Glutamatergic neuron (in vitro differentiated cells): ENCODE measurements around the gene EN2. TPM values are rescaled to one million over a fixed set of nuclear protein-coding genes. Genes with fewer than 3 reads are reported as not detected.

Source experiments
- DNase-seq: peaks from one replicate; pipeline ENCODE4 v3.0.0; 2022
- H3K27ac Mint-ChIP-seq: one replicate; pipeline ENCODE4 v1.8.0; 2020; ENCODE audit warnings: mild to moderate bottlenecking, mixed read lengths, inconsistent platforms; ENCODE audit not compliant: unreplicated experiment
- H3K27me3 Mint-ChIP-seq: one replicate; pipeline ENCODE4 v1.8.0; 2020; ENCODE audit warnings: mild to moderate bottlenecking, moderate library complexity, mixed read lengths, inconsistent platforms; ENCODE audit not compliant: unreplicated experiment
- H3K36me3 Mint-ChIP-seq: one replicate; pipeline ENCODE4 v1.8.0; 2020; ENCODE audit warnings: mild to moderate bottlenecking, mixed read lengths, inconsistent platforms; ENCODE audit not compliant: unreplicated experiment
- H3K4me1 Mint-ChIP-seq: one replicate; pipeline ENCODE4 v1.8.0; 2020; ENCODE audit warnings: mild to moderate bottlenecking, low read depth, mixed read lengths, inconsistent platforms; ENCODE audit not compliant: unreplicated experiment
- H3K4me3 Mint-ChIP-seq: one replicate; pipeline ENCODE4 v1.8.0; 2020; ENCODE audit warnings: mild to moderate bottlenecking, mixed read lengths, inconsistent platforms; ENCODE audit not compliant: unreplicated experiment
- H3K9me3 Mint-ChIP-seq: one replicate; pipeline ENCODE4 v1.8.0; 2020; ENCODE audit warnings: mild to moderate bottlenecking, moderate library complexity, mixed read lengths, inconsistent platforms; ENCODE audit not compliant: unreplicated experiment
- CTCF ChIP-seq: fragments of 200-600 bp; sonication (generic); IDR thresholded peaks from one replicate; pipeline ENCODE4 v1.5.0; 2021; ENCODE audit not compliant: partially characterized antibody, unreplicated experiment
- total RNA-seq: library from RNA; stranded (reverse); fragmentation: NEBNext Ultra II Directional; extraction: Animal tissue kit (Norgen Biotek cat#: 25700); gene quantifications from one replicate; pipeline ENCODE4 v1.2.1, GENCODE V29; 2021; ENCODE audit not compliant: unreplicated experiment

Gene EN2
- total RNA-seq, 1 donor from 2014 or later, result 0.20 TPM

DNA sequence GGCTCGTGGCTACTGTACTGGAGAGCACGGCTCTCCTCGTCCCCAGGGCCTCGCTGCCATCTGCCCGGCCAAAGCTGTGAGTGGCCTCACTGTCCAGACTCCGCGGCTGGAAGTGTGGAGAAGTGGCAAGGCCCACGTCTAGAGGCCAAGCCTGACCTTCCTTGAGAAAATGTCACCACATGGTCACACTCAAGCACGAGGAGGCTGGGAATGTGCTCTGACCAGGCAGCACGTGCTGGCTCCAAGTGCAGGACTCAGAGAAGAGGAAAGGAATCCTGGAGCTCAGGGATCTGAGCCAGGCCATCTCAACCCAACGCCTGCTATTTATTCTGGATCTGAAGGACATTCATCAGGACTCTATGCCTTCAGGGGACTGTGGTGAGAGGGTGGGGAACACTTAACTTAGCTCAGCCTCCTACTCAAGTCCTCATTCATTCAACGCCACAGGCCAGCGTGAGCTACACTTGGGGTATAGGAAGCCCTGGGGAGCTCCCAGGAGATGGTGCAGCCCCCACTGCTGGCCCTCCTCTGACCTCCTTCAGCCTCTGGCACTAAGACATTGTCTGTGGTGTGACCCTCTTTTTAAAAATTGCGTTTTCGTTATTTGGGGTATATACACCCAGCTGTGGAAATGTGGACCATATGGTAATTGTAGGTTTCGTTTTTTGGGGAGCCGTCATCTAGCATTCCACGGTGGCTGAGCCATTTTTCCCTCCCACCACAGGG lies 29.0 kb downstream of the EN2 start:
- DNase-seq, result no peak
- H3K4me3 Mint-ChIP-seq, result no peak overlapping the region
- peaks cover 17% of the 10 kb centered on the region for H3K4me1 Mint-ChIP-seq
- peaks cover 3% of the 10 kb centered on the region for H3K36me3 Mint-ChIP-seq
- H3K27ac Mint-ChIP-seq, result no peak overlapping the region
- H3K27me3 Mint-ChIP-seq, result peaks cover 16% of the 10 kb centered on the region
- H3K9me3 Mint-ChIP-seq, result peaks cover 4% of the 10 kb centered on the region
- TF ChIP-seq CTCF, result no peak

GRCh38 chr7:155487509-155488482 lies 29.9 kb downstream of the EN2 start:
- Mint-ChIP-seq H3K4me1 (peaks cover 19% of the 10 kb centered on the region), H3K4me3 (no peak overlapping the region), H3K27ac (no peak overlapping the region), H3K9me3 (peaks cover 4% of the 10 kb centered on the region), H3K27me3 (peaks cover 12% of the 10 kb centered on the region), H3K36me3 (peaks cover 3% of the 10 kb centered on the region)
- TF ChIP-seq CTCF, result no peak
- no peak for DNase-seq

GRCh38 chr7:155488483-155489127 lies 30.7 kb downstream of the EN2 start:
- Mint-ChIP-seq H3K9me3 (peaks cover 4% of the 10 kb centered on the region), H3K4me1 (peaks cover 16% of the 10 kb centered on the region), H3K4me3 (no peak overlapping the region), H3K27me3 (peaks cover 10% of the 10 kb centered on the region), H3K27ac (no peak overlapping the region), H3K36me3 (peaks cover 3% of the 10 kb centered on the region)
- DNase-seq, result no peak
- TF ChIP-seq CTCF, result no peak

GRCh38 chr7:155489158-155489840 lies 31.4 kb downstream of the EN2 start:
- Mint-ChIP-seq H3K36me3 (peaks cover 3% of the 10 kb centered on the region), H3K9me3 (peaks cover 4% of the 10 kb centered on the region), H3K4me1 (peaks cover 12% of the 10 kb centered on the region), H3K4me3 (no peak overlapping the region), H3K27me3 (peaks cover 10% of the 10 kb centered on the region), H3K27ac (no peak overlapping the region)
- TF ChIP-seq CTCF, result no peak
- DNase-seq, result no peak
